ENCODE data around the gene NMD3.

NMD3 gene

GRCh38 chr3:161293381-161293780 is 72.3 kb downstream of the NMD3 start:
- TF ChIP-seq CTCF (IDR thresholded peaks at IDR 0.05; ENCODE audit: insufficient read depth, missing control alignments): no peak
- no peak for FAIRE-seq
- DNase-seq (ENCODE audit: insufficient read length, low spot score): no peak

- TF ChIP-seq CTCF (IDR thresholded peaks at IDR 0.05; ENCODE audit: insufficient read depth, missing control alignments): no peak
- no peak for DNase-seq (ENCODE audit: insufficient read length, low spot score)
- no peak for FAIRE-seq
Measured at GRCh38 chr3:161295325-161295724, 74.2 kb downstream of the NMD3 start.

GRCh38 chr3:161296814-161297213 is 75.7 kb downstream of the NMD3 start:
- DNase-seq (ENCODE audit: insufficient read length, low spot score): no peak
- TF ChIP-seq CTCF (IDR thresholded peaks at IDR 0.05; ENCODE audit: insufficient read depth, missing control alignments): no peak
- FAIRE-seq: no peak

Data from D721Med (cell line).